Measurements from ENCODE around the gene GSN.

GRCh38 chr9:121237916-121238315, 30.0 kb upstream of the GSN start:
- TF ChIP-seq, protein P1, sequence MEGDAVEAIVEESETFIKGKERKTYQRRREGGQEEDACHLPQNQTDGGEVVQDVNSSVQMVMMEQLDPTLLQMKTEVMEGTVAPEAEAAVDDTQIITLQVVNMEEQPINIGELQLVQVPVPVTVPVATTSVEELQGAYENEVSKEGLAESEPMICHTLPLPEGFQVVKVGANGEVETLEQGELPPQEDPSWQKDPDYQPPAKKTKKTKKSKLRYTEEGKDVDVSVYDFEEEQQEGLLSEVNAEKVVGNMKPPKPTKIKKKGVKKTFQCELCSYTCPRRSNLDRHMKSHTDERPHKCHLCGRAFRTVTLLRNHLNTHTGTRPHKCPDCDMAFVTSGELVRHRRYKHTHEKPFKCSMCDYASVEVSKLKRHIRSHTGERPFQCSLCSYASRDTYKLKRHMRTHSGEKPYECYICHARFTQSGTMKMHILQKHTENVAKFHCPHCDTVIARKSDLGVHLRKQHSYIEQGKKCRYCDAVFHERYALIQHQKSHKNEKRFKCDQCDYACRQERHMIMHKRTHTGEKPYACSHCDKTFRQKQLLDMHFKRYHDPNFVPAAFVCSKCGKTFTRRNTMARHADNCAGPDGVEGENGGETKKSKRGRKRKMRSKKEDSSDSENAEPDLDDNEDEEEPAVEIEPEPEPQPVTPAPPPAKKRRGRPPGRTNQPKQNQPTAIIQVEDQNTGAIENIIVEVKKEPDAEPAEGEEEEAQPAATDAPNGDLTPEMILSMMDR (conservative IDR thresholded peaks at IDR 0.05) = no peak
- no peak for TF ChIP-seq ZFX (IDR thresholded peaks at IDR 0.05)

All from C4-2B (cell line).